ENCODE data around the gene CCDC158.
"Not testable (repeated sequence)": the region's sequence is repeated elsewhere in the genome, so short reads cannot be mapped to it uniquely, and the experiment has no call there.

The CCDC158 gene

GRCh38 chr4:76282941-76283689, 137.8 kb downstream of the CCDC158 start:
- in situ Hi-C loops (cut with MboI; ENCODE audit: low sequenced_read_pairs), result no loop called here

GRCh38 chr4:76281594-76281993, 139.3 kb downstream of the CCDC158 start:
- in situ Hi-C loops (cut with MboI; ENCODE audit: low sequenced_read_pairs), result not testable (repeated sequence)

- in situ Hi-C loops (cut with MboI; ENCODE audit: low sequenced_read_pairs), result no loop called here
Measured at GRCh38 chr4:76280488-76281441, 140.2 kb downstream of the CCDC158 start.

- in situ Hi-C loops (cut with MboI; ENCODE audit: low sequenced_read_pairs), result no loop called here
Measured at GRCh38 chr4:76279462-76279861, 141.5 kb downstream of the CCDC158 start.

GRCh38 chr4:76278583-76278982, 142.4 kb downstream of the CCDC158 start:
- in situ Hi-C loops (cut with MboI; ENCODE audit: low sequenced_read_pairs), result no loop called here

GRCh38 chr4:76277667-76278066, 143.3 kb downstream of the CCDC158 start:
- in situ Hi-C loops (cut with MboI; ENCODE audit: low sequenced_read_pairs), result no loop called here

- in situ Hi-C loops (cut with MboI; ENCODE audit: low sequenced_read_pairs), result no loop called here
Measured at GRCh38 chr4:76276813-76277212, 144.1 kb downstream of the CCDC158 start.

- in situ Hi-C loops (cut with MboI; ENCODE audit: low sequenced_read_pairs), result no loop called here
Measured at GRCh38 chr4:76275486-76276124, 145.3 kb downstream of the CCDC158 start.

- in situ Hi-C loops (cut with MboI; ENCODE audit: low sequenced_read_pairs), result no loop called here
Measured at GRCh38 chr4:76272999-76273398, 147.9 kb downstream of the CCDC158 start.

- in situ Hi-C loops (cut with MboI; ENCODE audit: low sequenced_read_pairs), result no loop called here
Measured at GRCh38 chr4:76272582-76272981, 148.4 kb downstream of the CCDC158 start.

- in situ Hi-C loops (cut with MboI; ENCODE audit: low sequenced_read_pairs), result no loop called here
Measured at GRCh38 chr4:76272073-76272472, 148.9 kb downstream of the CCDC158 start.

GRCh38 chr4:76271248-76271647, 149.7 kb downstream of the CCDC158 start:
- in situ Hi-C loops (cut with MboI; ENCODE audit: low sequenced_read_pairs), result no loop called here

- in situ Hi-C loops (cut with MboI; ENCODE audit: low sequenced_read_pairs), result no loop called here
Measured at GRCh38 chr4:76270244-76271175, 150.4 kb downstream of the CCDC158 start.

GRCh38 chr4:76267811-76268210, 153.1 kb downstream of the CCDC158 start:
- in situ Hi-C loops (cut with MboI; ENCODE audit: low sequenced_read_pairs), result no loop called here

GRCh38 chr4:76266627-76267026, 154.3 kb downstream of the CCDC158 start:
- in situ Hi-C loops (cut with MboI; ENCODE audit: low sequenced_read_pairs), result no loop called here

- in situ Hi-C loops (cut with MboI; ENCODE audit: low sequenced_read_pairs), result no loop called here
Measured at GRCh38 chr4:76265631-76266218, 155.2 kb downstream of the CCDC158 start.

All from hTERT RPE-1 (cell line).